T-helper 9 cell (primary cell): ENCODE measurements around the gene SYT8.

Experiments used
- DNase-seq: peaks from one replicate; pipeline ENCODE4 v3.0.0-alpha.2; 2020

Gene SYT8

DNA sequence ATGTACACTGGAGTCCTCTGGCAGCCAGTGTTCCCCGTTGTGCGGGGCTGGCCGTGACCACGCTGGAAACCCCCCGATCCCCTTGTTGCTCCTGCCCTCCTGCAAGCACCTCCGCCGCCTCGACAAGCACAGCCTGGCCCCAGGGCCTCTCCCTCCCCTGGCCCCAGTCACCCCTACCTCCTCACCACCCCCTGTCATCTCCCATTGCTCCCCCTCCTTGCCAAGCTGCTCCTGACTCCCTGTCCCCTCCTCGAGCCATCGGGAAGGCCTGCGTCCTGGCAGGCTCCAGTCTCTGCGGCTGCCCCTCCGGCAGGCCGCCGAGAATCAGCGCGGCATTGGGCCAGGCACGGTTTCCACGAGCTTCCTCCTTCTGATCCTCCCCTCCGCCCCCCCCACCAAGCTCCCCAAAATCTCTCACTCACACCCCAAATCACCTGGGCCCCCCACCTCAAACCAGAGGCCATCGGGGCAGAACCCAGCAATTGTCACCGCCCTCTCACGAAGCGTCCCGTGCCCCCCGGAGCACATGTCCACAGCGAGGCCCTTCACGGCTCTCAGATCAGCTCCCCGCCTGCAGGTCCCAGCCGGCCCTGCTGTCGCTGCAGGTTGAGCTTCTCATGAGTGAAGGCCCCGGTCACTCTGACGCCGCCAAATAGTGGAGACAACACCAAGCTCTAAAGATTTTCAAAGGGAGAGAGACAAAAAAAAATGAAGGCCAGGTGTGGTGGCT, 12.4 kb downstream of the SYT8 start:
- DNase-seq, result no peak

DNA sequence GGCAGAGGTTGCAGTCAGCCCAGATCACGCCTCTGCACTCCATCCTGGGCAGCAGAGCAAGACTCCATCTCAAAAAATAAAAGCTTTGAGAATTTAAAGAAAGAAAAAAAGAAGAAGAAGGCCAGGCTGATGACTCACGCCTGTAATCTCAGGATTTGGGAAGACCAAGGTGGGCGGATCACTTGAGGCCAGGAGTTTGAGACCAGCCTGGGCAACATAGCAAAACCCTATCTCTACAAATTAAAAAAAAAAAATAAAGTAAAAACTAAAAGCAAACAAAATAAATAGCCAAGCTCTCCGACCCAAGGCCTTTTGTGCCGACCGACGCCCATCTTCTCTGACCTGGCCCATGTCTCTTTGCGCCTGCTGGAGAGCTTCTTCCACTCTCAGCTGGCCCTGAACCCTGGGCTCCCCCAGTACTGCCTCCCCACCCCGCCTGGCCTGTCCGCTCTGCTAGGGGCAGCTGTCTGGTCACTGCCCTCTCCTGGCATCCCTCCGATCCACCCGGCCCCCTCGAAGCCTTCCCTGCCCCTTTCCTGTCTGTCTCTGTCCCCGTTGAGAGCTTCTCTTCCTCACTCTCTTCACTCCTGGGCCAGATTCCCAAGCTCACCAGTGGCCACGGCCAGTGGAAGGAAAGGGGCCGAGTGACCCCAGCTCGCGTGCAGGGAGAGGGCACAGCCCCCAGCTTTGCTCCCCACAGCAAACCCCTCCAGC, 13.3 kb downstream of the SYT8 start:
- no peak for DNase-seq

DNA sequence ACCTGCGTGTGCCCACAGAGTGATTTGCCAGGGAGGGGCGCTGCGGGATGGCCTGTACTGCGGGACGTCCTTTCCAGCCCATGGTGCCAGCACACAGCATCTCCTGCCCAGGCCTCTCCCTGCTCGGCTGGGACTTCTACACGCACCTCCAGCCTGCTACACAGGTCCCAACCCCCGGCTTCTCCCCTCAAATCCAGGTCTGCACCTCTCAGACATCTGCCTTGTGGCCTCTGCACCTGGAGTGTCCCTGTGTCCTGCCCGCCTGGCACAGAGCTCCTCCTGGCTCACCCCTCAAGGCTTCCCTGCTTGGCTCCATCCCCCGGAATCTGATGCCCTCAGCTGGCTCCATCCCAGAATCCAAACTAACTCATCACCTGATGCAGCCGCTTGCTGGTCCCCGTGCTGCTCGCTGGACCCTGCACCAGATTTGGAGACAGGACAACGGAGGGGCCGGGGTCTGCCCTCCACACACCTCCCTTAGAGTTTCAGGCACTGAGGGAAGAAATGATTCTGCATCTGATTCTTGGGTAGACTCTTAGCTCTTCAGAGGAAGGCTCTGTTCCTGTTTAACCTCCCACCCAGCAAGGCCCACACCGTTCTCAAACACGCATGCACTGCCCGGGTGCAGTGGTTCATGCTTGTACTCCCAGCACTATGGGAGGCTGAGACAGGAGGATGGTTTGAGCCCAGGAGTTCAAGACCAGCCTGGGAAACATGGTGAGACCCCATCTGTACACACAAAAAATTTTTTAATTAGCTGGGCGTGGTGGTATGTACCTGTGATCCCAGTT, 14.0 kb downstream of the SYT8 start:
- no peak for DNase-seq

- no peak for DNase-seq
Observed at GRCh38 chr11:1851468-1852180, 16.8 kb downstream of the SYT8 start.

GRCh38 chr11:1852271-1852876, 17.6 kb downstream of the SYT8 start:
- no peak for DNase-seq

- peak; percentile 73 for DNase-seq
Observed at GRCh38 chr11:1852877-1853276, 18.1 kb downstream of the SYT8 start, which contains the start of gene LSP1. Gene LSP1 (plus strand): TSS chr11:1853084. CDS start chr11:1853145, 61 bp downstream.

GRCh38 chr11:1853376-1854131, 18.8 kb downstream of the SYT8 start:
- DNase-seq, result no peak

DNA sequence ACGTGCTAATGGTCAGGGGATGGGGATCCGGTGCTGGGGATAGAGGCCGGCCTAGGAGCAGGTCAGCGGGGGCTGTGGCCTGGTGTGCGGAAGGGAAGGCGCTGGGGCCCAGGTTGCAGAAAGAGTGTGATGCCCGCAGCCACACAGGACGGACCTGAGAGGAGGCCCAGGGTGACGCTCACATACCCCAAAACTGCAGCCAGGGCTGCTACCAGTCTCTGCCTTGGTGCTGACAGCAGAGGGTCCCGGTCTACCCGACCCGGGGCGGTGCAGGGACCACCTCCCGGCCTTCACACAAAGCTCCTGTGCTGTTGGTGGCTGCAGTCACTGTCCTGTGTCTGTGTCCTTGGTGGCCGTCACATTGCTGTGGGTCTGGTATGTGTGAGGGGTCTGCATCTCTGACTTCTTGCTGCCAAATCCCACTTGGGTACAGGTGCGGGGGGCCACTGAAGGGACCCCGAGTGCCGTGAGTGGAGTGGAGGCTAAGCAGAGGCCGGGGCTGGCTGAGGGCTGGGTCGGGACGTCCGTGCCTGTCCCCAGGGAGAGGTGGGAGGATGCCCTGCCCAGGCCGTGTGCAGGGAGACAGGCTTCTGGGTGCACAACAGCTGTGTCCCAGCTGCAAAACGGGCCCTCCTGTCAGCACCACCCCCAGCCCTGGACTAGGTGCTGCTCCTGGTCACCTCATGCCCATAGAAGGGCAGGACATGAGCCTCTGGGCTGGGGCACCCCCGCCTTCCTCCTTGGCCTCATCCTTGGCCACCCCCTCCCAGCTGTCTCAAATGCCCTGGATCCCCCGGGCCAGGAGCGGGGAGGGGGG, 19.6 kb downstream of the SYT8 start:
- DNase-seq, result no peak

- no peak for DNase-seq
Observed at GRCh38 chr11:1854949-1855885, 20.4 kb downstream of the SYT8 start.

- DNase-seq, result no peak
Observed at GRCh38 chr11:1855886-1856265, 21.1 kb downstream of the SYT8 start.

DNA sequence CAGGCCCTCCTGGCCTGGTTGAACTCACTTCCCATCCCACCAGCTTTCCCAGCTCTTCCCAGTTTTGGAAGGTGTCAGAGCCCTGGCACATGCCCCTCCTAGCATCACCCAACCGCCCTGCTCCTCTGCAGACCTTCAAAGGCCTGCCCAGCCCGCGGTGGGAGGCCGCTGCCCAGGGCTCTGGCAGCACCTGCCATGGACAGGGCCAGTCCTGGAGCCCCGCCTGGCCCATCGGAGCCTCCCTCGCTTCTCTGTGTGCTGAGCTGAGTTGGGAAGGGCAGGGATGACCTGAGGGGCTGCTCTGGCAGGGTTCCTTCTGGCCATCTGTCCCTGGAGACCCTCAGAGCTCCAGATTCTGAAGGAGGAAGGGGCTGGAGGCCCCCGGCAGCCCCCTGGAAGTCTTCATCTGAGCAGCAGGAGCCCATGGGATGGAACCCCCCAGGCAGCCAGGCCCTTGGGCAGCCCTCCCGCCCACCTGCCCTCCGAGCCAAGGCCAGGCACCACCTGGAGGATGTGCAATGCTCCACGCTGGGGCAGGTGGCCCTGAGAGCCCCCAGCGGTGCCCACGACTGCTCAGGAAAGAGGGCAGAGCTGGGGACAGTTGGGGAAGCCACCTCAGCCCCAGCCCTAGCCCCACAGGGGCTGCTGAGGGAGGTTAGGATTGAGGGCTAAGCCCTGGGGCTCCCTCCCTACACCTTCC, 21.7 kb downstream of the SYT8 start:
- DNase-seq, result no peak

DNA sequence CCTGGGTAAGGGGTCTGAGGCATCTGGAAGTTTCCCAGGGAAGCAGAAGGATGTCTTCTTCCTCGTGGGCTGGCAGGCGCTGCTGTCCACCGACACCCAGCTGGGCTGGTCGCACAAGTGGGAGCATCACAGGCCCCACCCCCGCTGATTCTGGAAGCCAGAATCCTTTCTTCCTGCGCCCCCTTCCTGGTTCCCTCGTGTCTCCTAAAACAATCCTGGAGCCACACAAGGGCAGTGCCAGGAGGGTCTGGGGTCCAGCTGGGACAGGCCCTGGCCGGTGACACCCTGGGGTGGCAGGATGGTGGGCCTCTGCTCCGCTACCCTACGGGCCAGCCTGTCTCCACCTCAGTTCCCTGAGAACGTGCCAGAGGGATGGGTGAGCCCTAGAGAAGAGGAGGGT, 22.3 kb downstream of the SYT8 start:
- no peak for DNase-seq

DNA sequence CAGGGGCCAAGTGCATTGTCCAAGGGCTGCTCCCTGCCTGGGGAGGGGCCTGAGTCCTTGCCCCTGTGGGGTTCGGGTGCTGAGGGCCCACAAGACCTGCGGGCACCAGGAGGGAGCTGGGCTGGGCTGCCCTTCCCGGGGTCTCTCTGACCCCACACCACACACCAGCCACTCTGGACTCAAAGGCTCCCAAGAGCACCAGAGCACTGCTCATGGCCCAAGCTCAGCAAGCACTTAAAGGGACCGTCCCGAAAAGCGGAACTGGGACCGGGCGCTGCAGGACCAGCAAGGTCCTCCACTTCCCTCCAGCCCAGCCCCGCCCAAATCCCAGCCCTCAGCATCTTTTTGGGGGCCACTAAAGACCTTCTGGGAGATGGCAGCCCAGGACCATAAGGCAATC, 23.4 kb downstream of the SYT8 start:
- no peak for DNase-seq

- DNase-seq, result no peak
Observed at GRCh38 chr11:1858576-1858975, 23.8 kb downstream of the SYT8 start.

- DNase-seq, result no peak
Observed at GRCh38 chr11:1859004-1859403, 24.2 kb downstream of the SYT8 start.

GRCh38 chr11:1860108-1860507, 25.3 kb downstream of the SYT8 start:
- DNase-seq, result no peak

GRCh38 chr11:1861435-1862411, 26.9 kb downstream of the SYT8 start:
- no peak for DNase-seq
